Measurements from ENCODE around the gene MCF2L.

Gene MCF2L

DNA sequence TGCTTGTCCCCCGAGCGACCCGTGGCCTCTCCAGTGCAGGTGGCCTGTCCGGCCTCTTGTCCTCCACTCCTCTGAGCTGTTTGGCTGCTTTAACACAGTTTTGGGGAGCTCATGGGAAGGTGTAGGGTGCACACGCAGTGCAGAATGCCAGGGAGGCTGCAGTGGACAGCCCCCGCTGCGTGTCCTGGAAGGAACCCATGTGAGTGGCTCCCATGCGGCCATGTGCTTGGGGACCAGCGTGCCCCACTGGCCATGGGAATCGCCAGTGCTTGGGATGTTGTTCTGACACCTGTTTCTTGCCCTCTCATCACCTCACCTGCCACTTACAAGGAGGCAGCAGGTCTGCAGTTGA lies 114.0 kb downstream of the MCF2L start:
- no peak overlapping the region for H3K4me3 ChIP-seq (ENCODE audit: low read depth, low read length)
- TF ChIP-seq, protein P1, sequence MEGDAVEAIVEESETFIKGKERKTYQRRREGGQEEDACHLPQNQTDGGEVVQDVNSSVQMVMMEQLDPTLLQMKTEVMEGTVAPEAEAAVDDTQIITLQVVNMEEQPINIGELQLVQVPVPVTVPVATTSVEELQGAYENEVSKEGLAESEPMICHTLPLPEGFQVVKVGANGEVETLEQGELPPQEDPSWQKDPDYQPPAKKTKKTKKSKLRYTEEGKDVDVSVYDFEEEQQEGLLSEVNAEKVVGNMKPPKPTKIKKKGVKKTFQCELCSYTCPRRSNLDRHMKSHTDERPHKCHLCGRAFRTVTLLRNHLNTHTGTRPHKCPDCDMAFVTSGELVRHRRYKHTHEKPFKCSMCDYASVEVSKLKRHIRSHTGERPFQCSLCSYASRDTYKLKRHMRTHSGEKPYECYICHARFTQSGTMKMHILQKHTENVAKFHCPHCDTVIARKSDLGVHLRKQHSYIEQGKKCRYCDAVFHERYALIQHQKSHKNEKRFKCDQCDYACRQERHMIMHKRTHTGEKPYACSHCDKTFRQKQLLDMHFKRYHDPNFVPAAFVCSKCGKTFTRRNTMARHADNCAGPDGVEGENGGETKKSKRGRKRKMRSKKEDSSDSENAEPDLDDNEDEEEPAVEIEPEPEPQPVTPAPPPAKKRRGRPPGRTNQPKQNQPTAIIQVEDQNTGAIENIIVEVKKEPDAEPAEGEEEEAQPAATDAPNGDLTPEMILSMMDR (IDR thresholded peaks at IDR 0.05; ENCODE audit: low read depth, low read length, missing control alignments), result no peak
- DNase-seq (ENCODE audit: low read depth), result no peak

DNA sequence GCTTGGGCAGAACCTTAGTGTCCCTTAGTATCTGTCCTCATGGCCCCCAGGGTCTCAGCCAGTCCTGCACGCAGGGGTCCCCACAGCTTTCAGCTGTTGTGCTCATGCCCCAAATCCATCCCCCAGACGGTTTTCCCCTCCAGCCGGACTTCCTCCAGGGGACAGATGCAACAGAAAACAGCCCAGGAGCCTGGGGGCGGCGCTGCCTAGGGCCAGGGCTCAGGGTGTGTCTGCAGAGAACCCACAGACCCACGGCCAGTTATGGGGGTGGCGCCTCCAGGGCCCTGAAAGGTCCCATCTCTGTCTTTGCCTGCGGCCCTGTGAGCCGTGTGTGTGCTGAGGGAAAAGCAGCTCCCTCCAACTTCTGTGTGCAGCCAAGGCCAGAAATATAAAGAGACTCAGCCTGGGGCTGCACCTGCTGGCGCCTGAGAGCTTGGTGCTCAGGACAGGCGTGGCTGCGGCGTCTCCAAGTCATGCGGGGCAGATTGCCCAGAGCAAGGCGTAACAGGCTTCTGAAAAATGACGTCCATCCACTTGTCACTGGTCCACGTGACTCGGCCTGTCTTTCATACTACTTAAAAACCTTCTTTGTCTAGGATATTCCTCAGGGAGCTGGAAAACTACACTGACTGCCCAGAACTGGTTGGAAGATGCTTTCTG lies 114.5 kb downstream of the MCF2L start:
- DNase-seq (ENCODE audit: low read depth), result no peak
- TF ChIP-seq, protein P1 (IDR thresholded peaks at IDR 0.05; ENCODE audit: low read depth, low read length, missing control alignments), result no peak
- H3K4me3 ChIP-seq (ENCODE audit: low read depth, low read length), result no peak overlapping the region

DNA sequence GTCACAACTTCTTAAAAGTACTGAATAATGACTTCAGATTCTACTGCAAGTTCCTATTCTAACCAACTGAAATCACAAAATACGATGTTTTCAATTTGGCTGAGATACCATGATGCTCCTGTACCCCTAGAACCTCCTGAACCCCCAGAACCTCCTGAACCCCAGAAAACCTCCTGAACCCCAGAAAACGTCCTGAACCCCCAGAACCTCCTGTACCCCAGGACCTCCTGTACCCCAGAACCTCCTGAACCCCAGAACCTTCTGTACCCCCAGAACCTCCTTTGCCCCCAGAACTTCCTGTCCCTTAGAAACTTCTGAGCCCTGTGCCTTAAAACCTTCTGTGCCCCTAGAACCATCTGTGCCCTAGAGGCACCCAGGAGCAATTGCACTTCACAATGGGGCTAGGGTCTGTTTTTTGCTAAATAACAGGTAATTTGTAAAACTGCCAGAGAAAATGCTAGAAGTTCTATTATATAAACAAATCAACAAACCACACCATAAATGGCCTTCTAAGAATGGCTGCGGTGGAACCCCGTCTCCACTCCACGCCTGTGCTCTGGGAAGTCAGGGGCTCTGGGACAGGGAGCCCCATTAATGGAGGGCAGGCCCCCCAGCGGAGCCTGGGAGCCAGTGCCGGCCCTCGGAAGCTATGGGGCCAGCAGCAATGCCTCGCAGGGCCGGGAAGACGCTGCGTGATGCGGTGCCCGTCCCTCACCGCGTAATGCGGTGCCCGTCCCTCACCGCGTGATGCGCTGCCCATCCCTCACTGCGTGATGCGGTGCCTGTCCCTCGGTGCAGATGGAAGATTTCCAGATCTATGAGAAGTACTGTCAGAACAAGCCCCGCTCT lies 115.3 kb downstream of the MCF2L start:
- TF ChIP-seq, protein P1 (IDR thresholded peaks at IDR 0.05; ENCODE audit: low read depth, low read length, missing control alignments), result peak; percentile 22
- no peak for DNase-seq (ENCODE audit: low read depth)
- H3K4me3 ChIP-seq (ENCODE audit: low read depth, low read length), result no peak overlapping the region

DNA sequence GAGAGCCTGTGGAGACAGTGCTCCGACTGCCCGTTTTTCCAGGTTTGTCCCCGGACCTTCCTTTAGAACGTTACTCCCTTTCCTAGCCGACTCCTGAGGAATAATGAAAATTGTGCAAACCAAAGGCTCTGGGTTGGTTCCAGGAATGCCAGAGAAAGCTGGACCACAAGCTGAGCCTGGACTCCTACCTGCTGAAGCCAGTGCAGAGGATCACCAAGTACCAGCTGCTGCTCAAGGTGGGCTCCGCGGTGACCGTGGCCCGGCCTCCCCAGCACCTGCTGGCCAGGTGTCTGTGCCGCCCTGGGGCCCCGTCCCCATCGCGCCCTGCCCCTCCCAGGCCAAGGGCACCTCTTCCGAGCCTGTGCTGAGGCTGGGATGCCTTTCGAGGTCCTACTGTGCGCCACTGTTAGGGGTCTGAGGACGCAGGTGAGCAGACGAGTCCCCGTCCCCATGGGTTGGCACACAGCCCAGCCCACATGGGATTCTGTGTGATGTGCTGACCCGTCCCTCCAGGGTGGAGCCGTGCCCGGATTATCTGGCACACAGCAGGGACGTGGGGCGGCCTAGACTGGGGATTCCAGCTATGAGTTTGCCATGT lies 116.0 kb downstream of the MCF2L start:
- H3K4me3 ChIP-seq (ENCODE audit: low read depth, low read length), result no peak overlapping the region
- TF ChIP-seq, protein P1 (IDR thresholded peaks at IDR 0.05; ENCODE audit: low read depth, low read length, missing control alignments), result no peak
- DNase-seq (ENCODE audit: low read depth), result no peak

DNA sequence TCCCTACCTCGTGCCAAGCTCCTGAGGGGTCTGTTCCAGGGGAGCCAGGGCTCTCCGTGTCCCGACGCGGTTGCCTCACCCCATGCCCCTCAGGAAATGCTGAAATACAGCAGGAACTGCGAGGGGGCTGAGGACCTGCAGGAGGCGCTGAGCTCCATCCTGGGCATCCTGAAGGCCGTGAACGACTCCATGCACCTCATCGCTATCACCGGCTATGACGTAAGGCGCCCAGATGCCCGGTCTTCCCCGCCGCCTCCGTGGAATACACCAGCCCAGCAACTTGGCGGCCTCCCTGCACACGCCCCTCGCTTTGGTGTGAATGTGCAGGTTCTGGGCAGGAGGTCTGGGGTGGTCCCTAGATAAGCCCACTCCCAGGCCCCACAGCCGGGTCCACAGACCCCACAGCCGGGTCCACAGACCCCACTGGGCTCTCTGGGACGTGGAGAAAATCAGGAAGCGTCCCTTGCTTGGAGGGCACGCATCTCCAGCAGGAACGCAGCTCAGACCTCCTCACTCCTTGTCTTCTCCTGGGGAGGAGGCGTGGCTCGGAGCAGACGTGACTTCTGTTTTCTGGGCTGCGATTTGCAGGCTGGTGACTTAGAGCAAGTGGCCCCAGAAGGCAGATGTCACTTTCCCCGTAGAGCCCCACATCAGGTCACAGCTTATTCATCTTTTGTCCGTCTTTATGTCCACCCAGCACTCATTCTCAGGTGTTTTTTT lies 117.2 kb downstream of the MCF2L start:
- H3K4me3 ChIP-seq (ENCODE audit: low read depth, low read length), result no peak overlapping the region
- TF ChIP-seq, protein P1 (IDR thresholded peaks at IDR 0.05; ENCODE audit: low read depth, low read length, missing control alignments), result no peak
- no peak for DNase-seq (ENCODE audit: low read depth)

DNA sequence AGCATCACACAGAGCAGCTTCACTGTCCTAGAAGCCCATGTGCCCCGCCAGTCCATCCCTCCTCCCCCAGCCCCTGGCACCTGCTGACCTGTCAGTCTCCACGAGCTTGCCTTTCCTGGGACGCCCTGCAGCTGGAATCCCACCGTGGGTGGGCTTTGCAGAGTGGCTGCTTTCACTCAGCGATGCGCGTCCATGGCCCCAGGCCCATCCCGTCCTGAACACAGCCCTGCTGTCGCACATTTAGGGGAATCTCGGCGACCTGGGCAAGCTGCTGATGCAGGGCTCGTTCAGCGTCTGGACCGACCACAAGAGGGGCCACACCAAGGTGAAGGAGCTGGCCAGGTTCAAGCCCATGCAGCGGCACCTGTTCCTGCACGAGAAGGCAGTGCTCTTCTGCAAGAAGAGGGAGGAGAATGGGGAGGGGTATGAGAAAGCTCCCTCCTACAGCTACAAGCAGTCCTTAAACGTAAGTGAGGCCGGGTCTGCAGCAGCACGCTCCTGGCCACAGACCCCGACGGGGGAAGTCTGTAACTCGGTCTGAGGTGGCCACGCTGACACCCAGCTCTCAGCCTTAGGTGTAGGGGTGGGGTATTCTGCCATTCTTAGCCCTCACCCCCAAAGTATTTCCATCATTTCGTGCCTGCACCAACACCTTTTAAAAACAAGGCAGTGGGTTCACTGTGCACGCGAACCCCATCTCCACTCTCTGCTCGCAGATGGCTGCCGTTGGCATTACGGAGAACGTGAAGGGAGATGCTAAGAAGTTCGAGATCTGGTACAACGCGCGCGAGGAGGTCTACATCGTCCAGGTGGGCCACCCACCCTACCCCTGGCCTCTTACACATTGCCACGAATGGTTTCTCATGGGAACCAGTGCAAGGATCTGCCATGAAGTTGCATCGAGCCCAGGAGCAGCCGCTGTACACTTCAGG lies 118.2 kb downstream of the MCF2L start:
- no peak for DNase-seq (ENCODE audit: low read depth)
- TF ChIP-seq, protein P1 (IDR thresholded peaks at IDR 0.05; ENCODE audit: low read depth, low read length, missing control alignments), result no peak
- no peak overlapping the region for H3K4me3 ChIP-seq (ENCODE audit: low read depth, low read length)

All from GM12864 (cell line).